Chondrocyte (in vitro differentiated cells): ENCODE measurements around the gene MAPK8IP1. TPM values are rescaled to one million over a fixed set of nuclear protein-coding genes. Genes with fewer than 3 reads are reported as not detected.

Experiments
- DNase-seq: peaks from one replicate; pipeline ENCODE4 v3.0.0; 2021; ENCODE audit warnings: mixed read lengths, low spot score
- H3K27ac Mint-ChIP-seq: one replicate; pipeline ENCODE4 v1.8.0; 2021; ENCODE audit warnings: mild to moderate bottlenecking, moderate library complexity, mixed read lengths; ENCODE audit not compliant: unreplicated experiment
- H3K27me3 Mint-ChIP-seq: 2 replicates; pipeline ENCODE4 v1.8.0; 2021; ENCODE audit warnings: low read depth, mixed read lengths
- H3K36me3 Mint-ChIP-seq: 2 replicates; pipeline ENCODE4 v1.8.0; 2021; ENCODE audit warnings: low read depth, mixed read lengths
- H3K4me1 Mint-ChIP-seq: 2 replicates; pipeline ENCODE4 v1.8.0; 2021; ENCODE audit warnings: low read depth, mild to moderate bottlenecking, mixed read lengths
- H3K4me3 Mint-ChIP-seq: one replicate; pipeline ENCODE4 v1.8.0; 2021; ENCODE audit warnings: mild to moderate bottlenecking, moderate library complexity, mixed read lengths; ENCODE audit not compliant: unreplicated experiment
- H3K9me3 Mint-ChIP-seq: 2 replicates; pipeline ENCODE4 v1.8.0; 2021; ENCODE audit warnings: low read depth, mixed read lengths
- total RNA-seq: library from RNA; stranded (reverse); gene quantifications from 3 replicates; pipeline ENCODE4 v1.2.1, GENCODE V29; 2021
- TF ChIP-seq, protein P1 (sequence below): fragments of 200-600 bp; sonication (generic); IDR thresholded peaks from 2 replicates; pipeline ENCODE4 v1.5.0; 2021; ENCODE audit warnings: antibody characterized with exemption, mild to moderate bottlenecking, moderate library complexity

The MAPK8IP1 gene
- total RNA-seq, 1 donor from 2014 or later = 9.6 TPM

DNA sequence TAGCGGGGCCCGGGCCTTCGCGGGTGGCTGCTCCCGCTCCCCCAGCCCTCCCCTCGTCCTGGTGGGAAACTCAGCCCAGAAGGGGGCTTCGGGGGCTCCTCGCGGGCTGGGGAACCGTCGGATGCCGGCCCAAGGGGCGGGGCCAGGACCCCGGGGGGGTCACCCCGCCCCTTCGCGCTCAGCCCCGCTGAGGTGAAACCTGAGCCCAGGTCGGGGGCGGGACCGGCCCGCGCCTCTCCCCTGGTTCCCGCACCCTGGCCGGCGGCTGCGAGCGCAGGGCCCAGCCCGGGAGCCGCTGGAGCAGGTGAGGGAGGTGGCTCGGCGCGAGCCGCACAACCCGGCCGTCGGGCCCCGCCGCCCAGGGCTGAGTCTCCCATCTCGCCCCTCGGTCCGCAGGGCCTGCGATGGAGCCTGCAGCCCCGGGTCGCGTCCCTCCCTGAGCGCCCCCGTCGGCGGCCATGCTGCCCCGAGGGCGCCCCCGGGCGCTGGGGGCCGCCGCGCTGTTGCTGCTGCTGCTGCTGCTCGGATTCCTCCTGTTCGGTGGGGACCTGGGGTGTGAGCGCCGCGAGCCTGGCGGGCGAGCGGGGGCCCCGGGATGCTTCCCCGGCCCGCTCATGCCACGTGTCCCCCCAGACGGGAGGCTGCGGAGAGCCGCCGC is 37.1 kb downstream of the MAPK8IP1 start, which contains the start of gene LARGE2:
TSS of gene LARGE2 (plus strand) at position 232 of the 658 bp plus-strand sequence. CDS start at position 459, 227 bp downstream.
- H3K27ac Mint-ChIP-seq = no peak within 1 kb of the TSS
- no peaks in the 10 kb centered on the region for H3K9me3 Mint-ChIP-seq
- TF ChIP-seq, protein P1, sequence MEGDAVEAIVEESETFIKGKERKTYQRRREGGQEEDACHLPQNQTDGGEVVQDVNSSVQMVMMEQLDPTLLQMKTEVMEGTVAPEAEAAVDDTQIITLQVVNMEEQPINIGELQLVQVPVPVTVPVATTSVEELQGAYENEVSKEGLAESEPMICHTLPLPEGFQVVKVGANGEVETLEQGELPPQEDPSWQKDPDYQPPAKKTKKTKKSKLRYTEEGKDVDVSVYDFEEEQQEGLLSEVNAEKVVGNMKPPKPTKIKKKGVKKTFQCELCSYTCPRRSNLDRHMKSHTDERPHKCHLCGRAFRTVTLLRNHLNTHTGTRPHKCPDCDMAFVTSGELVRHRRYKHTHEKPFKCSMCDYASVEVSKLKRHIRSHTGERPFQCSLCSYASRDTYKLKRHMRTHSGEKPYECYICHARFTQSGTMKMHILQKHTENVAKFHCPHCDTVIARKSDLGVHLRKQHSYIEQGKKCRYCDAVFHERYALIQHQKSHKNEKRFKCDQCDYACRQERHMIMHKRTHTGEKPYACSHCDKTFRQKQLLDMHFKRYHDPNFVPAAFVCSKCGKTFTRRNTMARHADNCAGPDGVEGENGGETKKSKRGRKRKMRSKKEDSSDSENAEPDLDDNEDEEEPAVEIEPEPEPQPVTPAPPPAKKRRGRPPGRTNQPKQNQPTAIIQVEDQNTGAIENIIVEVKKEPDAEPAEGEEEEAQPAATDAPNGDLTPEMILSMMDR = no peak
- H3K36me3 Mint-ChIP-seq = peaks cover 3% of the 10 kb centered on the region
- peaks cover 28% of the 10 kb centered on the region for H3K27me3 Mint-ChIP-seq
- H3K4me1 Mint-ChIP-seq = peaks cover 7% of the 10 kb centered on the region
- H3K4me3 Mint-ChIP-seq = peak within 1 kb of the TSS; percentile 47
- DNase-seq = peak; percentile 57

DNA sequence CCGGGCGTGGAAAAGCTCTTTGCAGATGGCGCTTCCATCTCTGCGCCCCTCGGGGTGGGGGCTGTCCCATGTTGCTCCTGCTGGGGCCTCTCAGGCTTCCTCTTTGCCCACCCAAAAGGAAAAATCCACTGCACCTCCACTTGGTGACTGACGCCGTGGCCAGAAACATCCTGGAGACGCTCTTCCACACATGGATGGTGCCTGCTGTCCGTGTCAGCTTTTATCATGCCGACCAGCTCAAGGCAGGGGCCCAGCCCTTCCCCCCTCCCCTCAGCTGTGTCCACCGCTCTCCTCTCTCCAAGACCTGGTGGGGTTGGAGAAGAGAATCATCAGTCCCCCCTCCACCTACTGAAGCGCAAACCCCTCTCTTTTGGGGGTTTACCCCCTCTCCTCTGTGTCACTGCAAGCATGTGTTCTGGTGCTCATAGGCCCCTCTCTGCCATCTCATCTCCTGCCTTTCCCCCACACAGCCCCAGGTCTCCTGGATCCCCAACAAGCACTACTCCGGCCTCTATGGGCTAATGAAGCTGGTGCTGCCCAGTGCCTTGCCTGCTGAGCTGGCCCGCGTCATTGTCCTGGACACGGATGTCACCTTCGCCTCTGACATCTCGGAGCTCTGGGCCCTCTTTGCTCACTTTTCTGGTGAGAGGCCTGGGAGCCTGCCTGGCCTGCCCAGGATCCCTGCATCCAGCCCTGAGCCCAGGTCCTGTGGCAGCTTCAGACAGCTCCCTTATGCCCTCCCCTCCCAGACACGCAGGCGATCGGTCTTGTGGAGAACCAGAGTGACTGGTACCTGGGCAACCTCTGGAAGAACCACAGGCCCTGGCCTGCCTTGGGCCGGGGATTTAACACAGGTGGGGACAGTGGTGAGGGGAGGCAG is 38.8 kb downstream of the MAPK8IP1 start:
- TF ChIP-seq, protein P1 = no peak
- Mint-ChIP-seq H3K4me1 (peaks cover 7% of the 10 kb centered on the region), H3K4me3 (peak overlapping the region; percentile 17), H3K27me3 (peaks cover 28% of the 10 kb centered on the region), H3K27ac (no peak overlapping the region), H3K36me3 (peaks cover 3% of the 10 kb centered on the region), H3K9me3 (no peaks in the 10 kb centered on the region)
- no peak for DNase-seq

DNA sequence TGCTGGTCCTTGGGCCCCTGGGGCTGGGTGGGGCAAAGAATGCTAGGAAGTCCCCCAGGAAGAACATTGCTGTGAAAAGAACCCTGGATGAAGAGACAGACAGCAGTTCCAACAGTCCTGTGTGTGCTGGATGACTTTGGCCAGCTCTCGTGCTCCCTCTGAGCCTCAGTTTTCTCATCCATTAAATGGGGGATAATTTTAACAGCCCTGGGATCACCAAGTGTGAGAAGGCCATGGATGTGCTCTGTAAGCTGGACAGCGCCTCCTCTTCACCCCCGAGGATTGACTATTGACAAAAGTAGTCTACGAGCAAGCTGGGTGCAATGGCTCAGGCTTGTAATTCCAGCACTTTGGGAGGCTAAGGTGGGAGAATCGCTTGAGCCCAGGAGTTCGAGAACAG is 39.5 kb downstream of the MAPK8IP1 start:
- Mint-ChIP-seq H3K4me3 (no peak overlapping the region), H3K27me3 (peaks cover 28% of the 10 kb centered on the region), H3K9me3 (no peaks in the 10 kb centered on the region), H3K36me3 (peaks cover 4% of the 10 kb centered on the region), H3K27ac (no peak overlapping the region), H3K4me1 (peaks cover 10% of the 10 kb centered on the region)
- TF ChIP-seq, protein P1 = no peak
- DNase-seq = no peak

DNA sequence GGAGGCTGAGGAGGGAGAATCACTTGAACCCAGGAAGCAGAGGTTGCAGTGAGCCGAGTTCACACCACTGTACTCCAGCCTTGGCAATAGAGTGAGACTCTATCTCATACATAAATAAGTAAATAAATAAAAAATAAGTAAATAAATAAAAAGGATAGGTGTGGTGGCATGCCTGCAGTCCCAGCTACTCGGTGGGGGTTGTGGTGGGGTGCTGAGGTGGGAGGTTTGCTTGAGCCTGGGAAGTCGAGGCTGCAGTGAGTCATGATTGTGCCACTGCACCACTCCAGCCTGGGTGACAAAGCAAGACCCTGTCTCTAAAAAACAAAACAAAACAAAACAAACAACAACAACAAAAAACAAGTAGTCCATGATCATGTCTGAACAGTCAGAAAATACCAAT is 40.1 kb downstream of the MAPK8IP1 start:
- TF ChIP-seq, protein P1 = no peak
- H3K4me1 Mint-ChIP-seq = peaks cover 14% of the 10 kb centered on the region
- no peak overlapping the region for H3K27ac Mint-ChIP-seq
- H3K27me3 Mint-ChIP-seq = peaks cover 28% of the 10 kb centered on the region
- H3K4me3 Mint-ChIP-seq = no peak overlapping the region
- DNase-seq = no peak
- H3K36me3 Mint-ChIP-seq = peaks cover 5% of the 10 kb centered on the region
- H3K9me3 Mint-ChIP-seq = no peaks in the 10 kb centered on the region

DNA sequence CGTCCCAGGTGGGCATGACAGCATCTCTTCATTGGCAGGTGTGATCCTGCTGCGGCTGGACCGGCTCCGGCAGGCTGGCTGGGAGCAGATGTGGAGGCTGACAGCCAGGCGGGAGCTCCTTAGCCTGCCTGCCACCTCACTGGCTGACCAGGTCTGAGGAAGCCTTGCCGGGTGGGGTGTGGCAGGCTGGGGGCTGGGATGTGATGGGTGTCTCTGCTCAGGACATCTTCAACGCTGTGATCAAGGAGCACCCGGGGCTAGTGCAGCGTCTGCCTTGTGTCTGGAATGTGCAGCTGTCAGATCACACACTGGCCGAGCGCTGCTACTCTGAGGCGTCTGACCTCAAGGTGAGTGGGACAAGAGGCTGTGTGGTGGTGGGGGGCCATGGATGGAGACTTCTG is 40.5 kb downstream of the MAPK8IP1 start:
- H3K27ac Mint-ChIP-seq = no peak overlapping the region
- H3K27me3 Mint-ChIP-seq = peaks cover 28% of the 10 kb centered on the region
- no peaks in the 10 kb centered on the region for H3K9me3 Mint-ChIP-seq
- peaks cover 14% of the 10 kb centered on the region for H3K4me1 Mint-ChIP-seq
- DNase-seq = no peak
- peaks cover 5% of the 10 kb centered on the region for H3K36me3 Mint-ChIP-seq
- TF ChIP-seq, protein P1 = no peak
- no peak overlapping the region for H3K4me3 Mint-ChIP-seq
